Activated CD8-positive, alpha-beta memory T cell treated with anti-CD3 and anti-CD28 coated beads for 4 hours (primary cell): ENCODE measurements around the gene RHBG.
A peak's percentile ranks its signal among the peaks of the same experiment; 100 is the strongest.
"Not testable (repeated sequence)": the region's sequence is repeated elsewhere in the genome, so short reads cannot be mapped to it uniquely, and the experiment has no call there.

Experiments
- DNase-seq, 2 donors: peaks; one replicate each; pipeline ENCODE4 v3.0.0-alpha.2; 2020; ENCODE audit warnings: low read depth in 2 of 2

RHBG gene, protein sequence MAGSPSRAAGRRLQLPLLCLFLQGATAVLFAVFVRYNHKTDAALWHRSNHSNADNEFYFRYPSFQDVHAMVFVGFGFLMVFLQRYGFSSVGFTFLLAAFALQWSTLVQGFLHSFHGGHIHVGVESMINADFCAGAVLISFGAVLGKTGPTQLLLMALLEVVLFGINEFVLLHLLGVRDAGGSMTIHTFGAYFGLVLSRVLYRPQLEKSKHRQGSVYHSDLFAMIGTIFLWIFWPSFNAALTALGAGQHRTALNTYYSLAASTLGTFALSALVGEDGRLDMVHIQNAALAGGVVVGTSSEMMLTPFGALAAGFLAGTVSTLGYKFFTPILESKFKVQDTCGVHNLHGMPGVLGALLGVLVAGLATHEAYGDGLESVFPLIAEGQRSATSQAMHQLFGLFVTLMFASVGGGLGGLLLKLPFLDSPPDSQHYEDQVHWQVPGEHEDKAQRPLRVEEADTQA

DNA sequence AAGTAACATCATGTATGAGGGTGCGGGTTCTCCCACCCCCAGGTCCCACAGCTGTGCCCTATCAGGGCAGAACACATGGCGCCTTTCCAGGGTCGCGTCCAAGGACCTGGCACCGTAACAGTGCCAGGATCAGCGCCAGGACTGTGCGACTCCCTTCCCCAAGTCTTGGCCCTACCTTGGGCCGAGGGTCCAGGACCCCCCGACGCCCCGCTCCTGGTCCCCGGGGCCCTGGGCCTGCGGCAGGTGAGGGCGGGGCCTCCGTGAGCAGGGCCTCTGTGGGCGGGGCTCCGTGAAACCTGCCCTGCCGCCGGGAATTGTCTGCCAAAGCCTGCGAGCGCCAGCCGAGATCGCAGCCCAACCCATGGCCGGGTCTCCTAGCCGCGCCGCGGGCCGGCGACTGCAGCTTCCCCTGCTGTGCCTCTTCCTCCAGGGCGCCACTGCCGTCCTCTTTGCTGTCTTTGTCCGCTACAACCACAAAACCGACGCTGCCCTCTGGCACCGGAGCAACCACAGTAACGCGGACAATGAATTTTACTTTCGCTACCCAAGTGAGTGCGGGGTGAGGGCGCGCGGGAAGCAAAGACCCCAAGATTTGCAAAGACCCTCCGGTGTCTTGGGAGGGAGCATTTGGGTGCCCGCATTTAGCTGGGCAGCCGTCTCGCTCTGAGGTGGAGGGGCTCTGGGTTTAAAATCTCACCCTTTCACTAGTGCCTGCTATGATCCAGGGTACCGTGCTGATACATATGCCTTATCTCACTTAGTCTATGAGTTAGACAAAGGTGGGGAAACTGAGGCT, at the start of gene RHBG:
TSS of gene RHBG (plus strand) at position 323 of the 796 bp plus-strand sequence. CDS start at position 362, 39 bp downstream.
- DNase-seq, result no peak

DNA sequence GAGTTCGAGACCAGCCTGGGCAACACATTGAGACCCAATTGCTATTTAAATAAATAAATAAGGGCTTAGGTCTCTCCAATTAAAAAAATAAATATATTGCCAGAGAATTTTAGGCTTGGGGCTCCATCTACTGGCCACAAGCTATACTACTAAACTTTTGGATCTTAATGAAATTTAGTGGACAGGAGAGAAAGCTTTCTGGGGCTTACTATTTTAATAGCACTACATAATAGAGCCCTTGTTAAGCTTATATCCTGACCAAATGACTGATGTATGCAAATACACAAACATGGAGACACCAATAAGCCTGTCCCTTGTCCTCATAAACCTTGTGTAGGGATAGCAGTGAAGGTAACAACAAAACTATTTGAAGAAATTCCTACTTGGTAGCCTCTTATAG, 49.3 kb upstream of the RHBG start:
- no peak for DNase-seq

DNA sequence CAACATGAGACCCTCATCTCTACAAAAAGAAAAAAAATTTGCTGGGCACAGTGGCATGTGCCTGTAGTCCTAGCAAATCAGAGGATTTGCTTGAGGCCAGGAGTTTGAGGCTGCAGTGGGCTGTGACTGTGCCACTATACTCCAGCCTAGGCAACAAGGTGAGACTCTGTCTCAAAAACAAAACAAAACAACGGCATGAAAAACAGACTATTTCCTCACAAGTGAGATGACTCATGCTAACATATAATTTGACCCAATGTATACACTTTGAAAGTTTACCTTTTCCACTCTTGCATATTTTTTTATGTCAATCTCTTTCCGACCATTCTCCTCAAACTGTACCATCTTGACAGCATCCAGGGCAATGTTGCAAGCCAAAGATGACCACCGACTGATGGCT, 48.5 kb upstream of the RHBG start:
- no peak for DNase-seq

DNA sequence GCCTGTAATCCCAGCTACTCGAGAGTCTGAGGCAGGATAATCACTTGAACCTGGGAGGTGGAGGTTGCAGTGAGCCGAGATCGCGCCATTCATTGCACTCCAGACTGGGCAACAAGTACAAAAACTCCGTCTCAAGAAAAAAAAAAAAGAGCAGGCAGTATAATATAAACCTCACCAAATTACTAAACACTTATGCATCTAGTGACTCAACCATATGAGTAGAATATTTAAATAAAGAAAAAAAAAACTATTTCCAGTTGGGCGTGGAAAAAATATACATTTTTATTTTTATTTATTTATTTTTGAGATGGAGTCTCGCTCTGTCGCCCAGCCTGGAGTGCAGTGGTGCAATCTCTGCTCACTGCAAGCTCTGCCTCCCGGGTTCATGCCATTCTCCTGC, 45.8 kb upstream of the RHBG start:
- not testable (repeated sequence) for DNase-seq

DNA sequence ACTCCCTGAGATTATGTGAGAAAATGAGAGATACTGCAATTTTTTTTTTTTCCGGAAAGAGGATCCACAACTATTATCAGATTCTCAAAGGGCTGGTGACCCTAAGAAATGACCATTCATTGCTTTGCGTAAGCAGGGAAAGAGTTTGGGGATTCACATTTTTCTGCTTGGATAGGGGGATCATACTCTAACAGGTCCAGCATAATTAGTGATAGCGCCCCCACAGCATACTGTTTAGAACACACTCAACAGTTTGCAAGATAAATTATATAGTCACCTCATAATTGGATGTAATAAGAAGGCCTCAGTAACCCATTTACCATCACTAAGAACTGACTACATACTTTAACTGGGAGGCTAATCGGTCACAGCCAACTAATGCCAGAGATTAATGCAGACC, 32.8 kb upstream of the RHBG start:
- DNase-seq, result no peak

DNA sequence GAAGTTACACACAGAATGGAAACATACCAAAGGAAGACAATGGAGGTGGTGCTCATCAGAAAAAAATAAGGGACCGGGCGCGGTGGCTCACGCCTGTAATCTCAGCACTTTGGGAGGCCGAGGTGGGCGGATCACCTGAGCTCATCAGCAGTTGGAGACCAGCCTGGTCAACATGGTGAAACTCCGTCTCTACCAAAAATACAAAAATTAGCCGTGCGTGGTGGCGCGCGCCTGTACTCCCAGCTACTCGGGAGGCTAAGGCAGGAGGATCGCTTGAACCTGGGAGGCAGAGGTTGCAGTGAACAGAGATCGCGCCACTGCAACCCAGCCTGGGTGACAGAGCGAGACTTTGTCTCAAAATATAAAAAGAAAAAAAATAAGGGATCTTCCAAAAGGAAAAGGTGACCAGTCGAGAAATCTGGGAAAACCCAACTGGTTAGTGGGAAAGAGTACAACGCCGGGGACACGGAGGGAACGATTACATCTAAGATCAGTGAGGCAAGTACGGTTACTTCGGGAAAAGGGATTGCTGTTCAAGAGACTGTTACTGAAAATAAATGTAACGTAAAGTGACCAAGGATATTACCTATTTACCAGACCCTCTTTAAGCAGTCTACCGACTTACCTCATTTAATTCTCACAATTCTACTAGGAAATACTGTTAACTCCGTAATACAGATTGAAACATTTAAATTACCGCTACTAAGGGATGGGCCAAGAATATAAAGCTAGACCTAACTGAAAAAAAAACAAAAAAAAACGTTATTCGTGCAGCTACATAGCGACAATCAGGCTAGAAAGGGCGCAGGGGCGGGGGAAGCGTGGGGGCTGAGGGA, 31.7 kb upstream of the RHBG start:
- no peak for DNase-seq

DNA sequence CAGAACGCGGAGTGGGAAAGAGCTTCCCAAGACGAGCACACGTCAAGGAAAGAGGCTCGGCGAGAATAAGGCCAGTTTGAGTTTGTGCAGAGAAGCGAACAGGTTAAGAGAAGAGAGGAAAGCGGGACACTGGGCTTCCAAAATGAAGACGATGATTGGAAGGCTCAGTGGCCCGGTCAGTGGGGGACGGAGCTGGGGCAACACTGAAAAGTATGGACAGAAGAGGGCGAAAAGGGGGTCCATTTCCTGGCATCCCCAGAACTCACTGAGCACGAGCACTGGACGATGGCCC, 31.2 kb upstream of the RHBG start:
- no peak for DNase-seq

DNA sequence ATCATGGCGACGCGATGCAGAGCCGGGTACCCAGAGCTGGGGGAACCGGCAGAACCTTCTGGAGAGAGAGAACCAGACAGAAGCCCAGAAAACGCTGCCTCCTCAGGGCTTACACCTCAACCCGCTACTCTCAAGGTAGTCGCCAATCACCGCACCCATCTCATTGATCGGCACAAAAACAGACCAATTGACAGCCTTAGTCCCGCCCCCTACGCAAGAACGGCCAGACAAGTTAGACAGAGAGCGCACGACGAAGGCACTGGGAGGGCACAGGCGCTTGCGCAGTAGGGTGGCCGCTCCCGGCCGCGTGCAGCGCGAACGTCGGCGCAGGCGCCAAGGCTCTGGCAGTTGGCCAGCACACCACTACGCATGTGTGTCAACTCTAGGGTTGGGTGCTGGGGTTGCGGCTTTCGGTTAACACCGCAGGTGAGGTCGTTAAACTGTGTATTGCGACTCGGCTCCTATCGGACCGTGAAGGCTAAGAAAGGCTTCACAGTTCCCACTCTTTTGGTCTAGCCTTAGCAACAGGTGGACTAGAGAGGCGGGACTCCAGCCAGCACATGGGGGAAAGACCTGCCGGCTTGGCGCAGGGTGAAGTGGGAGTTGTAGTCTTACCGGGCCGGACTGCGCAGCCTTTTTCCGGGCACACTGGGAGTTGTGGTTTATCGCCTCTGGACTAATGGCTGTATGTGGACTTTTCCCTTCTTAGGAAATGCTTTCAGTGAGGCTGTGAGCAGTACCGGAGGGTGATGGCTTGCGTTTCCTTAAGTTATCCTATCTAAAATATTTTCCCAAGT, 30.6 kb upstream of the RHBG start, which contains the start of the genes CCT3 and TSACC:
TSS of gene CCT3 (minus strand) at position 113 of the 797 bp plus-strand sequence. CDS start at position 5, 108 bp downstream.
TSS of gene TSACC (plus strand) at position 347 of the 797 bp plus-strand sequence. CDS start 1,232 bp downstream, outside the sequence.
- peak; percentile 98 for DNase-seq

DNA sequence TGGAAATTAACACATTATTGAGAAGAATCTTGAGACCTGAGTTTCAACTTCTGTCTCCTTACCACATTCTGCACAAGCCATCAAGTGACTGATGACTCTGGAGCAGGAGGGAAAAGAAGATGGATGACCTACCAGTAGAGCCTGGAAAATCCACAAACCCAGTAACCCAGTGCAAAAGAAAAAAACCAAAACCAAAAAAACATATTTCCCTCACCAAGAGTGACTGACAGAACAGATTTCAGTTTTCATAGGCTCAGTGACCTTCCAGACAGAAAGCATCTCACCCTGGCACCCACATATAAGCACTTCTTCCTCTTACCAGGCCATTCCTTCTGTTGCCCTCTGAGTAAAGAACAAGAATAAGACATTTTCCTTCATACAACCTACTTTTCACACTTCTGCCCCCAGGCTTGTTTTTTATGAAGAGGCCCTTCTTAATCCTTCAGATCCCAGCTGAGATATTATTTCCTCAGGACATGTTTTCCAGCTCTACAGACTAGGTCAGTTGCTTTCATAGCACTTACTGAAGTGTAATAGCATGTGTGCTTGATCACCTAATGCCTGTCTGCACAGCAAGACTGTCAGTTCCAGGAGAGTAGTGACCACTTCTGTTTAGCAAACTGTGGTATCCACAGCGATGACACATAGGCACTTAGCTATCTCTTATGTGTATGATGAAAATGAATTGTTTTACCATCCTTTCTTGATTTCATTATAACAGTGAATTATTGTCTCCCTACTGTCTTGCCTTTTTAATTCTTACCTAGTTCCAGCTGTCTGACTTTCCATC, 26.6 kb upstream of the RHBG start:
- DNase-seq, result no peak

DNA sequence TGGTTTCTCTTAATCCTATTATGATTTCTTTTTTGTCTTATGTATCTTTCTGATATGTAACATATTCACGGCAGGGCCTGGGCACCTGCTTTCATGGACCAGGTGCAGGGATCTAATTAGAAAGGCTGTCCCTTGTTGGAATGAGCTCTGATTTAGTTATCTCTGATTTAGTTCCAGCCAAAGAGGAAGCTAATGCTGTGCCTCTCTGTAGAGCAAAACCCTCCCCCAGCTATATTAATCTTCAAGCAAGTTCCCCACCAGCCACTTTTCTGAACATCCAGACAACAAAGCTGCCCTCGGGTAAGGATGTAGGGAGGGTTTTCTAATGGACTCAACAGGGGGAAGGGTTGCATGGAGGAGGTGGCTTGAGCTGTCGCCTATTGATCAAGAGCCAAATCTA, 24.6 kb upstream of the RHBG start:
- DNase-seq, result no peak

DNA sequence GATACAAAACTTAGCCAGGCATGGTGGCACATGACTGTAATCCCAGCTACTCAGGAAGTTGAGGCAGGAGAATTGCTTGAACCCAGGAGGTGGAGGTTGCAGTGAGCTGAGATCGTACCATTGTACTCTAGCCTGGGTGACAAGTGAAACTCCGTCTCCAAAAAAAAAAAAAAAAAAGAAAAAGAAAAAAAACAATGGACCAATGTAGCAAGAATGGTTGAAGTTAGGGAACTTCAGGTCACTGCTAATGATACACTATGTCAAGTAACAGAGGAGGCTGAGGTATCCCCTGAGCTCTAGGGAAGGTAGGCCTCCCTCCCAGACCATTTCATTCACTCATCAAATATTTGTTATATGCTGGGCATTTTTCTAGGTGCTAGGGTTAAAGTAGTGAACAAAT, 23.0 kb upstream of the RHBG start:
- not testable (repeated sequence) for DNase-seq

DNA sequence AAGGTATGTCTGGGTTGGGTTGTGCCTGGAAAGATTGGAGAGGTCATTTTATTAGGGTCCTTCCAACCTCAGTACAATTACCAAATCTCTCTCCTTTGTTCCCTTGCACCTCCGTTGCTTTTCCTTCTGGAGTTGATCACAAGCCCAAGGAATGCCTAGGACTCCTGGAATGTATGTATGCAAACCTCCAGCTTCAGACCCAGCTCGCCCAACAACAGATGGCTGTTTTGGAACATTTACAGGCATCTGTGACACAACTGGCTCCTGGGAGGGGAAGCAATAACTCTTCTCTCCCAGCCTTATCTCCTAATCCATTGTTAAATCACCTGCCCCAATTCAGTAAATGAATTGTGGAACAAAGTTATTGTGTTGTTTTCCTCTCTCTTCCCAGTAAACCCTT, 22.4 kb upstream of the RHBG start:
- DNase-seq, result no peak

DNA sequence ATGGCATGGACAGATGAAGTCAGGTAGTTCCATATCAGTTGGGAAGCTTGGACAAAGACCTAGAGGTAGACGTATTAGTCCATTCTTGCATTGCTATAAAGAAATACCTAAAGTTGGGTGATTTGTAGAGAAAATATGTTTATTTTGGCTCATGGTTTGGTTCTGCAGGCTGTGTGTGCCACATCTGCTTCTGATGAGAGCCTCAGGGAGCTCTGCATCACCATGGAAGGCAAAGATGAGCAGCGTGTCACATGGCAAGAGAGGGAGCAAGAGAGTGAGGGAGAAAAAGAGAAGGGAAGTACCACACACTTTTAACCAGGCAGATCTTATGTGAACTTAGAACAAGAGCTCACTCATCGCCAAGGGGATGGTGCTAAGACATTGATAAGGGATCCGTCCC, 21.7 kb upstream of the RHBG start:
- DNase-seq, result no peak

DNA sequence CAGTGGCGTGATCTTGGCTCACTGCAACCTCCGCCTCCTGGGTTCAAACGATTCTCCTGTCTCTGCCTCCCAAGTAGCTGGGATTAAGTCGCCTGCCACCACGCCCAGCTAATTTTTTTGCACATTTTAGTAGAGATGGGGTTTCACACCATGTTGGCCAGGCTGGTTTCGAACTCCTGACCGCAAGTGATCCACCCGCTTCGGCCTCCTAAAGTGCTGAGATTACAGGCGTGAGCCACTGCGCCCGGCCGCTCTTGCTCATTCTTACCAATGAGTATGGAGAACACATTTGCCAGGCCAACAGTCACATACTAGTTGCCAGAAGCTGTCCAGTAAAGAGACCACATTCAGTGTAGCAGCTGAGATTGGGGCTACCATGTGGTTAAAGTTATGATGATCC, 16.5 kb upstream of the RHBG start:
- DNase-seq, result not testable (repeated sequence)

DNA sequence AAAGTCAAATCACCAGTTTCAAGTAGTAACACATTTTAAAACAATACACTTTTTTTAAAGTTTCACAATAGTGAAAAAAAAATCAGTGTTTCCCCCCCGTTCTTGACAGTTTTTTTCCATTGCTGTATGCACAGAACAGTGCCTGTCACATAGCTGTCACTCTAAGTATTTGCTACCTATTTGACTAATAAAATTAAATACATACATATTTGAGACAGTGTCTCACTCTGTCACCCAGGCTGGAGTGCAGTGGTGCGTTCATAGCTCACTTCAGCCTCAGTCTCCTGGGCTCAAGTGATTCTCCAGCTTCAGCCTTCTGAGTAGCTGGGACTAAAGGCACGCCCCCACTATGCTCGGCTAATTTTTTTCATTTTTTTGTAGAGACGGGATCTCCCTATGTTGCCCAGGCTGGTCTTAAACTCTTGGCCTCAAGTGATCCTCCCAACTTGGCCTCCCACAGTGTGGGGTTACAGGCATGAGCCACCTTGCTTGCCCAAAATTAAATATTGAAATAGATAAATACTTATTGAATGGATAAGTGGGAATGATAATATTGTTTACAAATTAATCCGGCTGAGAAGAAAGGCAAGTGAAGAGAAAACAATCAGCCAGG, 12.6 kb upstream of the RHBG start:
- no peak for DNase-seq

DNA sequence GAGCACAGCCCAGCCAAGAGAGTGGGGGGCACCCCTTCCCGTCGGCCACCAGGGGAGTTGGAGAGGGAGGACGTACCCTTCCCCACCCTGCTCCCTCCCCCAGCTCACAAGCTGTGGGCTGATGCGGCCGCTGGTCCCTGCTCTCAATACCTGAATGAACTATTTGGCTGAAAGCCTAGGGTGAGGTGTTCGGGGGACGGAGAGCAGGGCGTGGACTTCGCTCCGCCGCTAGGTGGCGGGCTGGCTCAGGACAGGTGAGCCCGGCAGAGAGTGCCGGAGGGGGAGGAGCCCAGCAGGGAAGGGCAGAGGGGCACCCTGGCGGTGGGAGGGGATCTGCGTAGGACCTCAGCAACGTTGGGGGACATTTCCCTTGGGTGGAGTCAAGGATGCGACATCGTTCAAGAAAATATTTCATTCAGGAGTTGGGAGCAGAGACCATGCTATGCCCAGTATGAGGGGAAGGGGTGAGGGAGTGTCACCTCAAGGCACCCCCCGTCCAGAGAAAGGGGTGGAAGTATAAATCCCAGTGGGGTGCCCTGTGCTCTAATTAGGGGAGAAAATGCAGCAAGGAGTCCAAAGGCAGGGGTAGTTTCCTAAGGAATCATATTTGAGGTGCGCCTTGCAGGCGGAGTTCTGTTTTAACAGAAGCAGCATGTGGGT, 12.0 kb upstream of the RHBG start:
- peak; percentile 25 to 31 for DNase-seq

DNA sequence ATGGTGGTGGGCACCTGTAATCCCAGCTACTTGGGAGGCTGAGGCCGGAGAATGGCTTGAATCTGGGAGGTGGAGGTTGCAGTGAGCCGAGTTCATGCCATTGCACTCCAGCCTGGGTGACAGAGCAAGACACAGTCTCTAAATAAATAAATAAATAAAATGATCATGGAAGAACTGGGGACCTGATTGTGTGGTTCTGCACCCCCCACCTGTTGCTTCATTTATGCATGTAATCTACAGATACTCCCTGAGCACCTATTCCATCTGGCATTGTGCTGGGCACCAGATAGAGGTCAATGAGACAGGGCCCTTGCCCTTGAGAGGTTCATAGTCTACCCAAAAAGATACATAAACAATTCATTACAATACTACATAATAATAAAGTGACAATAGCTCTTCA, 11.0 kb upstream of the RHBG start:
- DNase-seq, result no peak

DNA sequence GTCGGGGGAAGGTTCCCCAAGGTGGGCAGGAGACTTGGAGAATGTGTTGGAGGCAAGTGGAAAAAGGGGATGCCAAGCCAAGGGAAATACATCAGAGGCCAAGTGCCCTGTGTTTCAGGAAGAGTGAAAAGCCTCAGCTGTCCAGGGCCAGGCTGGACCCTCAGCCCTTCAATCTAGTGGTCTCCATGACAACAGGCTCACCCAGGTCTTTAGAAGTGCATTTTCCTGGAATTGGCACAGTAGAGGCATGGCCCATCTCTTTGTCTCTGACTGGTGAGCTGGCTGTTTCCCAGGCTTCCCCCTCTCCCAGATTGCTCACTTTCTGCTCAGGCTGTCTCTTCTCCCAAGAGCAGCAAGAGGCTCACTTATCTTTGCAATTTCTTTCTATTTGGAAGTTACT, 10.4 kb upstream of the RHBG start:
- DNase-seq, result no peak

DNA sequence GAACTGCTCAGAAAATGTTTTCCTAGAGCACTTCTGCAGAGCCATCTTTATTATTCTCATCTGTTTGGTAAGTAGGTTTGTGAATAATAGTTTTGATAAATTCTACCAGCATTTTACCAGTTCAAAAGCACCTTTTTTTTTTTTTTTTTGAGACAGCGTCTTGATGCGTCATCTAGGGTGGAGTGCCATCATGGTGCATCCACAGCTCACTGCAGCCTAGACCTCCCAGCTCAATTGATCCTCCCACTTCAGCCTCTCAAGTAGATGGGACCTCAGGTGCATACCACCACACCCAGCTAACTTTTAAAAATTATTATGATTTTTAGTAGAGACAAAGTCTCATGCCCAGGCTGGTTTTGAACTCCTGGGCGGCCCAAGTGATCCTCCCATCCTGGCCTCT, 9.8 kb upstream of the RHBG start:
- no peak for DNase-seq
